ENCODE results near the gene IFT43.

DNA sequence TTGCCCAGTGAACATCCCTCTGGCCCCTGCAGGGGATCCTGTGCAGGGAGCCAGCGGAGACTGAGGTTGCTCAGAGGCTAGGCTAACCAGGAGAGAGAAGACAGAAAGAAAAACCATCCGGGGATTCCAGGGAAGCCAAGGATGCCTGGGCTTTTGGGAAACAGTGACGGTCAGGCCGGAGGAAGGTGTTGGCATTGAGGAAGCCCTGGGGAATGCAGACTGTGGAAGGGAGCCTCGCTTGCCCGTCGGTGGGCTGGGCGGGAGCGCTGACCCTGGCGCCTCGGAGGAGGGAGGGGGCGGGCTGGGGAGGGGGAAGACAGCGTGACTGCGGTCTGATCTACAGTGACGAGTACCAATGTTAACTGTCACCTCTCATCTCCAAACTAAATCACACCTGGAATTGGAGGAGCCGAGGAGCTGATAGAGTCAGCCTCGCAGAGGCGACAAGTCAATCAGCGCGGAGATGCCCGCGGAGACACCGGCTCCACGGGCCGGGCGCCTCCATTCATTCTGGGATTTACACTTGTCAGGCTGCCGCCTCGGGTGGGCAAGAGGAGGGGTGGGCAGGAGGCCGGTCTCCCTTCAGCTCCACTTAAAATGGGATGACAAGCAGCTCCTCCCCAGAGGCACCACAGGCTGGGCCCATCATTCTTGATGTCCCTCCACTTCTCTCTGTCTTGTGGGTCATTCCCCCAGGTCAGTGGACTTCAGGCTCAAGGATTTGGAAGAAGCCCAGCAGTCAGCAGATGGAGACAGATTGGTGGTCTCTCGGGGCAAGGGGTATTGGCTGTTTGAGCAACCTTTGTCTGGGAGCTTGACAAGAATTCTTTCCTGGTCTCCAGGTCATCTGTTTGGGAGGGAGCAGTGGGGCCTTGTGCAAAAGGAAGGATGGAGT is 145.8 kb downstream of the IFT43 start:
- TF ChIP-seq, protein P1, sequence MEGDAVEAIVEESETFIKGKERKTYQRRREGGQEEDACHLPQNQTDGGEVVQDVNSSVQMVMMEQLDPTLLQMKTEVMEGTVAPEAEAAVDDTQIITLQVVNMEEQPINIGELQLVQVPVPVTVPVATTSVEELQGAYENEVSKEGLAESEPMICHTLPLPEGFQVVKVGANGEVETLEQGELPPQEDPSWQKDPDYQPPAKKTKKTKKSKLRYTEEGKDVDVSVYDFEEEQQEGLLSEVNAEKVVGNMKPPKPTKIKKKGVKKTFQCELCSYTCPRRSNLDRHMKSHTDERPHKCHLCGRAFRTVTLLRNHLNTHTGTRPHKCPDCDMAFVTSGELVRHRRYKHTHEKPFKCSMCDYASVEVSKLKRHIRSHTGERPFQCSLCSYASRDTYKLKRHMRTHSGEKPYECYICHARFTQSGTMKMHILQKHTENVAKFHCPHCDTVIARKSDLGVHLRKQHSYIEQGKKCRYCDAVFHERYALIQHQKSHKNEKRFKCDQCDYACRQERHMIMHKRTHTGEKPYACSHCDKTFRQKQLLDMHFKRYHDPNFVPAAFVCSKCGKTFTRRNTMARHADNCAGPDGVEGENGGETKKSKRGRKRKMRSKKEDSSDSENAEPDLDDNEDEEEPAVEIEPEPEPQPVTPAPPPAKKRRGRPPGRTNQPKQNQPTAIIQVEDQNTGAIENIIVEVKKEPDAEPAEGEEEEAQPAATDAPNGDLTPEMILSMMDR (conservative IDR thresholded peaks at IDR 0.05) = no peak
- TF ChIP-seq ZFX (IDR thresholded peaks at IDR 0.05) = no peak
